ENCODE measurements around the gene GRK5. TPM values are rescaled to one million over a fixed set of nuclear protein-coding genes. Genes with fewer than 3 reads are reported as not detected.

GRK5 gene
- total and polyA plus RNA-seq, 9 of the 15 experiments (the other 6 are each of a cell fraction or from before 2014, with no cell fraction given), result 0.46 to 0.83 (median 0.67) TPM; not detected in 2

DNA sequence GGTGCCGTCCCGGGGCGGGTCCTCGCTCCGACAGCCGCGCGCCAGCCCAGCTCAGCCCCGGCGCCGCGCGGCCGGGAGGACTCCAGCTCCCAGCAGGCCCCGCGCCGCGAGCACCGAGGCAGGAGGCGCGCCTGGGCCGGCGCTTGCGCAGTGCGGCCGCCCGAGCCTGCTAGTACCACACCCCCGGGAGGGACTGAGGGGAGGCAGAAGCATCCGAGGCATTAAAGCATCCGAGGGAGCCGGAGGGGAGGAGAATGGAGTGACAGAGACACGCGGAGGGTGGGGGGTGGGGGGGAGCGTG lies at the start of gene GRK5 (continued):
- TF ChIP-seq FOXJ3 (CRISPR knock-in tag; IDR thresholded peaks at IDR 0.05) (no peak), YY1 (IDR thresholded peaks at IDR 0.05; ENCODE audit: borderline replicate concordance in 1 of 3, control insufficient read depth in 1 of 3, extremely low read depth in 1 of 3, insufficient read depth in 3 of 3, insufficient read length in 1 of 3, insufficient replicate concordance in 2 of 3, low read depth in 1 of 3, low read length in 2 of 3) (peak in 2 of 3 experiments; percentile 31 to 33), TRIM28 (IDR thresholded peaks at IDR 0.05) (no peak), POLR2G (IDR thresholded peaks at IDR 0.05; ENCODE audit: low read depth, low read length) (peak; percentile 83), BMI1 (IDR thresholded peaks at IDR 0.05; ENCODE audit: low read length) (no peak), JUN (IDR thresholded peaks at IDR 0.05; ENCODE audit: borderline replicate concordance, low read depth, low read length) (no peak), JUN (CRISPR knock-in tag; IDR thresholded peaks at IDR 0.05; ENCODE audit: borderline replicate concordance) (no peak), XRCC4 (IDR thresholded peaks at IDR 0.05; ENCODE audit: extremely low read depth, insufficient read depth, insufficient read length) (no peak), EHMT2 (IDR thresholded peaks at IDR 0.05) (no peak), PTRF (tag; IDR thresholded peaks at IDR 0.05) (no peak), CBX8 (IDR thresholded peaks at IDR 0.05; ENCODE audit: borderline replicate concordance, extremely low read depth, low read depth, low read length, poor library complexity, severe bottlenecking) (no peak), POLR3G (IDR thresholded peaks at IDR 0.05; ENCODE audit: extremely low read depth, insufficient read length, insufficient replicate concordance) (no peak), MTA2 (IDR thresholded peaks at IDR 0.05; ENCODE audit: low read depth) (no peak), ZC3H11A (IDR thresholded peaks at IDR 0.05; ENCODE audit: low read depth, low read length) (no peak), RBM22 (IDR thresholded peaks at IDR 0.05; ENCODE audit: low read depth, low read length, poor library complexity, severe bottlenecking) (no peak), CHCHD3 (CRISPR knock-in tag; IDR thresholded peaks at IDR 0.05) (no peak), ZNF143 (CRISPR knock-in tag; IDR thresholded peaks at IDR 0.05) (peak; percentile 71), ZNF197 (CRISPR knock-in tag; IDR thresholded peaks at IDR 0.05; ENCODE audit: low read depth) (no peak), PHF8 (IDR thresholded peaks at IDR 0.05; ENCODE audit: borderline replicate concordance, low read length) (peak; percentile 20; the same call in 1 of the 2 replicates), KDM4B (IDR thresholded peaks at IDR 0.05; ENCODE audit: borderline replicate concordance in 2 of 2, low read depth in 1 of 2) (no peak), TCF15 (CRISPR knock-in tag; IDR thresholded peaks at IDR 0.05) (no peak)
- TF ChIP-seq, protein P1, sequence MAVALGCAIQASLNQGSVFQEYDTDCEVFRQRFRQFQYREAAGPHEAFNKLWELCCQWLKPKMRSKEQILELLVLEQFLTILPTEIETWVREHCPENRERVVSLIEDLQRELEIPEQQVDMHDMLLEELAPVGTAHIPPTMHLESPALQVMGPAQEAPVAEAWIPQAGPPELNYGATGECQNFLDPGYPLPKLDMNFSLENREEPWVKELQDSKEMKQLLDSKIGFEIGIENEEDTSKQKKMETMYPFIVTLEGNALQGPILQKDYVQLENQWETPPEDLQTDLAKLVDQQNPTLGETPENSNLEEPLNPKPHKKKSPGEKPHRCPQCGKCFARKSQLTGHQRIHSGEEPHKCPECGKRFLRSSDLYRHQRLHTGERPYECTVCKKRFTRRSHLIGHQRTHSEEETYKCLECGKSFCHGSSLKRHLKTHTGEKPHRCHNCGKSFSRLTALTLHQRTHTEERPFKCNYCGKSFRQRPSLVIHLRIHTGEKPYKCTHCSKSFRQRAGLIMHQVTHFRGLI (CRISPR knock-in tag; IDR thresholded peaks at IDR 0.05), result no peak
- TF ChIP-seq, protein P2, sequence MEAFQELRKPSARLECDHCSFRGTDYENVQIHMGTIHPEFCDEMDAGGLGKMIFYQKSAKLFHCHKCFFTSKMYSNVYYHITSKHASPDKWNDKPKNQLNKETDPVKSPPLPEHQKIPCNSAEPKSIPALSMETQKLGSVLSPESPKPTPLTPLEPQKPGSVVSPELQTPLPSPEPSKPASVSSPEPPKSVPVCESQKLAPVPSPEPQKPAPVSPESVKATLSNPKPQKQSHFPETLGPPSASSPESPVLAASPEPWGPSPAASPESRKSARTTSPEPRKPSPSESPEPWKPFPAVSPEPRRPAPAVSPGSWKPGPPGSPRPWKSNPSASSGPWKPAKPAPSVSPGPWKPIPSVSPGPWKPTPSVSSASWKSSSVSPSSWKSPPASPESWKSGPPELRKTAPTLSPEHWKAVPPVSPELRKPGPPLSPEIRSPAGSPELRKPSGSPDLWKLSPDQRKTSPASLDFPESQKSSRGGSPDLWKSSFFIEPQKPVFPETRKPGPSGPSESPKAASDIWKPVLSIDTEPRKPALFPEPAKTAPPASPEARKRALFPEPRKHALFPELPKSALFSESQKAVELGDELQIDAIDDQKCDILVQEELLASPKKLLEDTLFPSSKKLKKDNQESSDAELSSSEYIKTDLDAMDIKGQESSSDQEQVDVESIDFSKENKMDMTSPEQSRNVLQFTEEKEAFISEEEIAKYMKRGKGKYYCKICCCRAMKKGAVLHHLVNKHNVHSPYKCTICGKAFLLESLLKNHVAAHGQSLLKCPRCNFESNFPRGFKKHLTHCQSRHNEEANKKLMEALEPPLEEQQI (IDR thresholded peaks at IDR 0.05), result no peak
- TF ChIP-seq, protein P3, sequence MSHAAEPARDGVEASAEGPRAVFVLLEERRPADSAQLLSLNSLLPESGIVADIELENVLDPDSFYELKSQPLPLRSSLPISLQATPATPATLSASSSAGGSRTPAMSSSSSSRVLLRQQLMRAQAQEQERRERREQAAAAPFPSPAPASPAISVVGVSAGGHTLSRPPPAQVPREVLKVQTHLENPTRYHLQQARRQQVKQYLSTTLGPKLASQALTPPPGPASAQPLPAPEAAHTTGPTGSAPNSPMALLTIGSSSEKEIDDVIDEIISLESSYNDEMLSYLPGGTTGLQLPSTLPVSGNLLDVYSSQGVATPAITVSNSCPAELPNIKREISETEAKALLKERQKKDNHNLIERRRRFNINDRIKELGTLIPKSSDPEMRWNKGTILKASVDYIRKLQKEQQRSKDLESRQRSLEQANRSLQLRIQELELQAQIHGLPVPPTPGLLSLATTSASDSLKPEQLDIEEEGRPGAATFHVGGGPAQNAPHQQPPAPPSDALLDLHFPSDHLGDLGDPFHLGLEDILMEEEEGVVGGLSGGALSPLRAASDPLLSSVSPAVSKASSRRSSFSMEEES (CRISPR knock-in tag; IDR thresholded peaks at IDR 0.05), result no peak

All from K562 (cell line).